Astrocyte of the hippocampus (primary cell): ENCODE measurements around the gene DLG1.
"Not testable (repeated sequence)": the region's sequence is repeated elsewhere in the genome, so short reads cannot be mapped to it uniquely, and the experiment has no call there.

Experiments used
- DNase-seq: peaks from one replicate; pipeline ENCODE4 v3.0.0; 2011; ENCODE audit warnings: low read depth, low spot score

DLG1 gene

GRCh38 chr3:197105786-197106185 is 192.6 kb downstream of the DLG1 start:
- no peak for DNase-seq

DNA sequence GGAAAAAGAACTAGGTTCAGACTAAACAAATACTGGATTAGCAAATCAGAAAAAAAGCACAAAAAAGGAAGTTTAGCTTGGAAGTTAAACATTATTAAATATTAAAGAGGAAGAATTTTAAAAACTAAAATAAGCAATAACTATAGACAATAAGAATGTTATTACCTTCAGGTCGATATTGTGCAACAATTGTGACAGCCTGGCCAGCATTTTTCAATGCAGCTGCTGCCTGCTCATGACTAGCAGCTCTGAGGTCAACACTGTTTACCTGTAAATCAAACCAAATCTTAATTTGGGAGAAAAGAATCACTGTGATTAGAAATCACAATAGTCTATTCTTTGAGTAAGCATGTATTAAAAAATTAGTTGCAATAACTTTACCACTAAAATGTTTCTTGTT is 193.7 kb downstream of the DLG1 start:
- no peak for DNase-seq

GRCh38 chr3:197103766-197104165 is 194.6 kb downstream of the DLG1 start:
- DNase-seq, result peak; percentile 43

DNA sequence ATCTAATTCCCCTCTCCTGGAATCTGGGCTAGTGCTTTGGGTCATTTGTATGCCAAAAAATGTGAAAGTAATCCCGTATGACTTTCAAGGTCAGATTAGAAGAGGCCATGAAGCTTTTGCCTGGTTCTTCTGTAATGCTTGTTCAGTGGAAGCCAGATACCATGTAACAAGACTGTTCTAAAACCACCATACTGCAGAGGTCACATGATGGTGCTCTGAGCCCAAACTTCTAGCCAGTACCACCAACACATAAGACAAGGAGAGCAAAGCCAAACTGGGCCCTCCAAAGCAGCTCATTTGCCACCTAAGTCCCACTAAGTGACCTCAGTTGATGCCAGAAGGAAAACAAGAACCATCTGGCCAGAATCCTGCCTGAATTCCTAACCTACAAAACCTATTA is 204.5 kb downstream of the DLG1 start:
- no peak for DNase-seq

DNA sequence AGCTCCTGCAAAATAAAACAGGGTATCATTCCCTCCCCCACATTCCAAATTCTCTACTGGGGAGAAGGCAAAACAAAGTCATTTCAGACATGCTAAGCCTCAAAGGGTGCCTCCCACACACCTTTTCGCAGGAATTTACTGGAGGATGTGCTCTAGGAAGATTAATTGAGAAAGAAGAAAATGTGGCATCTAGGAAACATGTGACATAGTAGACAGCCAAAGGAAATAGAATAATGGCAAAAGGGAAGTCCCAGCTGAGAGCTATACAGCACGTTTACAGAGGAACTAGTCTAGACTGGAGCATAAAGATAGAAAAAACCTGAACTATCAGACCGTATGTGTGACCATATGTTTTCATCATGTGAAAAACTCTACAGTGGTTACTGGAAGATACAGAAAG is 210.0 kb downstream of the DLG1 start:
- DNase-seq, result no peak

- DNase-seq, result no peak
Observed at GRCh38 chr3:197085137-197085536, 213.3 kb downstream of the DLG1 start.

- DNase-seq, result peak; percentile 75
Observed at GRCh38 chr3:197083486-197083885, 214.9 kb downstream of the DLG1 start.

- DNase-seq, result no peak
Observed at GRCh38 chr3:197082871-197083270, 215.5 kb downstream of the DLG1 start.

- no peak for DNase-seq
Observed at GRCh38 chr3:197080344-197080743, 218.1 kb downstream of the DLG1 start.

- DNase-seq, result peak; percentile 15
Observed at GRCh38 chr3:197076415-197076814, 222.0 kb downstream of the DLG1 start.

DNA sequence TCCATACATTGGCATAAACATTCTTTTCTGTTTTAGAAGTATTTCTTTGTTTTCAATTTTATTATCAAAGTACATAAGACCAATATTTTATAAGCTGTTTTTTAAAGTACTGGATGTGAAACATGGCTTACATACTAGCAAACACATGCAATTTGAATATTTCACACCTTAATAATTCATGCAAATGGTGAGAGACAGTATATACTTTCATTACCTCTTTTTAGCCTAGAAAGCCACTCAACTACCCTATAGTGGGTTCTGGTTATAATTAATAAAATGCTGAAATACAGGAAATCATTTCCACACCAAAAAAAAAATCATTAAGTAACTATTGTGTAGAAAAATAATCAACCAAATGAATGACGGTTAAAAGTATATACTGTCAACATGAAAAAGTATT is 230.3 kb downstream of the DLG1 start:
- no peak for DNase-seq

DNA sequence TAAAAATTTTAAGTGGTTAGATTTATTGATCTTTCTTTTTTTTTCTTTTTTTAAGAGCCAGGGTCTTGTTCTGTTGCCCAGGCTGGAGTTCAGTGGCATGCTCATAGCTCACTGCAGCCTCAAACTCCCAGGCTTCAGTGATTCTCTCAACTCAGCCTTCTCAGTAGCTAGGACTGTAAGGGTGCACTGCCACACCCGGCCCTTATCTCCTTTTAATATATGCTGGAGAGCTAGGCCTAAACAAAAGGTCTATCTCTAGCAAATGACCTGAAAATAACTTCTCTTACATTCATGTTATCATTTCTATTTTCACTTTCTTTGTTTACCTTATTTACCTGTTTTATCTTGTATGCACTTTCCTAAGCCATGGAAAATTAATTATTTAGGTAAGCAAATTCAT is 233.6 kb downstream of the DLG1 start:
- no peak for DNase-seq

GRCh38 chr3:197062446-197062845 is 236.0 kb downstream of the DLG1 start:
- no peak for DNase-seq

DNA sequence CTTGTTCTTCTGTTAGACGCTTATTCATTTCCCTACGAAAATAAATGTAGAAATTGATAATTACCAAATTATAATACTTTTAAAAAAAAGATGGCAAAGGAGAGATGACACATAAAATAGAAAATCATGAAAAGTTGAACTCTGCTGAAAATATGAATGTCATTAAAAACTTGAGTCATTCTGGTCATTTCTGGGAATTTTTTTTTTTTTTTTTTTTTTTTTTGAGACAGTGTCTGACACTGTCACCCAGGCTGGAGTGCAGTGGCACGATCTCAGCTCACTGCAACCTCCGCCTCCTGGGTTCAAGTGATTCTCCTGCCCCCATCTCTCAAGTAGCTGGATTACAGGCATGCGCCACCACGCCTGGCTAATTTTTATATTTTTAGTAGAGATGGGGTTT is 246.8 kb downstream of the DLG1 start:
- not testable (repeated sequence) for DNase-seq

DNA sequence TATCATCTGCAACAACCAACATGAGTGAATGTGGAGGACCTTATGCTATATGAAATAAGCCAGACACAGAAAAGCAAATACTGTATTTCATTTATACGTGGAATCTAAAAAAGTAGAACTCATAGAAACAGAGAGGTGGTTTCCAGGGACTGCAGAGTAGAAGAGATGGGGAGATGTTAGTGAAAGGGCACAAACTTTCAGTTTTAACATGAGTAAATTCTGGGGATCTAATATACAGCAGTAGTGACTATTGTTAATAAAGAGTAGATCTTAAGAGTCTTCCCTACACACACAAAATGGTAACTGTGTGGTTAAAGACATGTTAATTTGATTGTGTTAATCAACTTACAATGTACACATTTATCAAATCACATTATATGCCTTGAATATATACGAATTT is 247.9 kb downstream of the DLG1 start:
- DNase-seq, result no peak

- DNase-seq, result no peak
Observed at GRCh38 chr3:197042539-197042938, 255.9 kb downstream of the DLG1 start.

- peak; percentile 62 for DNase-seq
Observed at GRCh38 chr3:197041875-197042488, 256.4 kb downstream of the DLG1 start.

DNA sequence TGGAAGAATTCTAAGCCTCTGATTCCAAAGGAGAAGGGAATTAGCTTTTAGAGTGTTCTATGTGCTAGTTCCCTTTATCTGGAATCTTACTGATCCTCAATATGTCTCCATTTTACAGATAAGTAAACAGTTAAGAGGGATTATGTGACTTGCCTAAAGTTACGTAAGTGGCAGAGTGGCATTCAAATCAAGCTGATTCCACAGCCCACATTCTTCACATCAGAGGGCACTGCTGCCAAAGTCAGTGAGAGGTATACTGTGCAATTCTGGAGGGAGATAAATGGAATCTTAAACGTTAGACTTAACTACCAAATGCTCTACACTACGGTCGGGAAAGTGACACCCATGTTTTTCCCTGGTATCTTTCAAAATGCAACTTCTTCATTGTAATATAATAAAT is 257.8 kb downstream of the DLG1 start:
- no peak for DNase-seq

- DNase-seq, result no peak
Observed at GRCh38 chr3:197038679-197039462, 259.5 kb downstream of the DLG1 start.

DNA sequence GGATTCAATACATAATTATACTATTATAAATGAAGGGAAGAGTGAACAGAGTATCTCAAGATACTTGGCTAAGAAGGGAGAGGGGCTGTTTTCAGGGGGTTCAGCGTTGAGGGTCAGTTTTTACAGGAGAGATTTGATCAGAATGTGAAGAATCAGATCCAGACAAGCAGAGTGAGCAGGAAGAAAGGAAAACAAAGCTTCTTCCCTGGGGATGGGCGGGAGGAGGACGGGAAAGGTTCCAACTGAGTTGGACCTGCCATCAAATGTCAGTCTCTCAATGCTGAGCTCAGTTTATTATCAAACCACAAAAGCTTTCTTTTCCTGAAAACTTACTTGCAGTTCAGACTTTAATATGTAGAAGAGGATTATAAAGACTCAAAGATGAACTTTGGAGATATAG is 262.8 kb downstream of the DLG1 start:
- no peak for DNase-seq

GRCh38 chr3:197034778-197035177 is 263.6 kb downstream of the DLG1 start:
- DNase-seq, result not testable (repeated sequence)

DNA sequence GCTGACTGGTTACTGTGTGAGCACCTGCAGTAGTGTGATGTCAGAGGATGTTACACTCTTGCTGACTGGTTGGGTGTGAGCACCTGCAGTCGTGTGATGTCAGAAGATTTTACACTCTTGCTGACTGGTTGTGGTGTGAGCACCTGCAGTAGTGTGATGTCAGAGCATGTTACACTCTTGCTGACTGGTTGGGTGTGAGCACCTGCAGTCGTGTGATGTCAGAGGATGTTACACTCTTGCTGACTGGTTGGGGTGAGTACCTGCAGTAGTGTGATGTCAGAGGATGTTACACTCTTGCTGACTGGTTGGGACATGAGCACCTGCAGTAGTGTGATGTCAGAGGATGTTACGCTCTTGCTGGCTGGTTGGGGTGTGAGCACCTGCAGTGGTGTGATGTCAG is 264.6 kb downstream of the DLG1 start:
- DNase-seq, result not testable (repeated sequence)
